NCI-H128 (cell line): ENCODE results near the gene NHLRC1.

Source experiments
- DNase-seq: peaks from one replicate; lab custom pipeline; 2025; ENCODE audit not compliant: unreplicated experiment; lab: John Stamatoyannopoulos, UW

The NHLRC1 gene

DNA sequence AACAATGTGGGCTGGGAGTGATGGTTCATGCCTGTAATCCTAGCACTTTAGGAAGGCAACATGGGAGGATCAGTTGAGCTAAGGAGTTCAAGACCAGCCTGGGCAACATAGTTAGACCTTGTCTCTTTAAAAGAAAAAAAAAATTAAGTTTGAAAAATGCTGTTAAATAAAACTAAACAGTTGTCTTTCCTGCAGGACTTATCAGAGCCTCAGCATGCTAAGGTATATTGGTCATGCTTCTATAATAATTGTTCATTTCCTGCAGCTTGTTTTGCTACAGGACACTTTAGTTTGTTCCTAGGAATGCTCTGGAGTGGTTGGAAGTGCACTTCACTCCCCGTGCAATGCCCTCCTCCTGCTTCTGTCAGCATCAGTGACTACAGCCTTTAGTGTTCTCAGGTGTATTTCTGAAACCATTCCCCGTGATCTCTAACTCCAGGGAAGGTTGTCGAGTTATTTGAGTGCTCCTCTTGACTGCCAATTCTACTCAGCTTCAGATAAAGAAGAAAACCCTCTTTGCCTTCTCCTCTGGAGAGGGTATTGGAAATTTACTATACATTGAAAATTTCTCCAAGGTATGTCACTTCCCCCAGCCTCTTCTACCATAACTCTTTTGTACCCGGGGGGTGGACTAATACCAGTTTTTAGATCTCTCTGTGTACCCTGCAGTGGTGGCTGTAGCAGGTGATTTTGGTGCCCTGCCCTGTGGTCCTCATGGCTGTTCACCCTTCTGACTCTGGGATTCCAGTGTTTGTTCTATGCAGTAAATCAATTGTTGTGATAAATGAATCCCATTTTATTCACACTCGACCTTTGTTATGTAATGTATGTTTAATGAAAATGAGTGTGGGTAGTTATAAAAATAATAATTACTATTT, 33.8 kb downstream of the NHLRC1 start:
- peak; percentile 16 for DNase-seq

- no peak for DNase-seq
Measured at GRCh38 chr6:18087396-18088165, 34.9 kb downstream of the NHLRC1 start.

- no peak for DNase-seq
Measured at GRCh38 chr6:18081025-18081668, 41.3 kb downstream of the NHLRC1 start.

GRCh38 chr6:18080544-18080943, 41.9 kb downstream of the NHLRC1 start:
- no peak for DNase-seq

DNA sequence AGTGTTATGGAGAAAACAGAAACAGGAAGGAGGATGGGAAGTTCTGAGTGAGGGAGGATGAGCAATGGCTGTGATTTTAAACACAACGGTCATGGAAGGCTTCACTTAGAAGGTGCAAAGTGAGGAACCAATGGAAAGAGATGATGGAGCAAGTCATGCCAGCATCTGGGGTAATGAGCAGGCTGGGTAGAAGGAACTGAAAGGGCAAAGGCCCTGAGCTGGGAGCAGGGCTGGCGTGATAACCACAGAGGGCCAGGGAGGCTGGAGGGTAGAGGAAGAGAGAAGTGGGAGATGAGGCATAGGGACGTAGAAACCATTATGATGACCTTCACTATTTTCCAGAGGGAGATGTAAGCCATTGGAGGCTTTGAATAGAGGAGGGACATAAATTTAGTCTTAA, 43.6 kb downstream of the NHLRC1 start:
- no peak for DNase-seq

DNA sequence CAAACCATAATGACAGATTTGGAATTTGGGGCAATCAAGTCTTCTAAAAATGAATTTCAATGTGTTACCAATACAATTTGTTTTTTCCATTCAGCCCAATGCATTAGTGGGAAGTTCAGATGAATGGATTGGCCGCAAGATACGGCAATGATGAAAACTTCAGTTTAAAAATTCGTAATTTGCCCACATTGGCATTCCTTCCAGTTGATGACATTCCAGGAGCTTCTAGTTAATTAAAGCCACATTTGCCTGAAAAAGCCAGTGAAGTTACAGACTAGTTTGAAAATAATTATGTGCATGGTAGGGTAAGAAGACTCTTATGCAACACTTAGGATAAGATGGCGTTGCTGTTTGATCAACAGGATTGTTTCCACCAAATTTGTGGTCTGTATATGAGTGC, 46.2 kb downstream of the NHLRC1 start:
- no peak for DNase-seq

- no peak for DNase-seq
Measured at GRCh38 chr6:18072841-18073240, 49.6 kb downstream of the NHLRC1 start.

DNA sequence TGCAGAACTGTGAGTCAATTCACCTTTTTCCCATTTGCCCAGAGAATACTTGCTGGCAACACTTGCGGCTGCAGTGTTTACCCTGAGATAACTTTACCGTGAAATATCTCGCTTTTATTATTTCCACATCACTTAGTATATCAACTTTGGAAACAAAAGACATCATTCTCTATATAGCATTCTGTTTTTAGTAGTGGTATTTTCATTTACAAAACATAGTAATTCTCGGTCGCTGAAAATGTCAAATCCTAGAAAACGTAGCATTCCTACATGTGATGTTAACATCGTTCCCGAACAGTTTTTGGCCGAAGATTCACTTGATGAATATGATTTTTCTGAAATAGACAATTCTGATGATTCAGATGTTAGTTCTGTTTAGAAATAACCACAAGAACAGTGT, 52.0 kb downstream of the NHLRC1 start:
- no peak for DNase-seq
